CD8-positive, alpha-beta memory T cell (primary cell): ENCODE data around the gene IZUMO4. TPM values are rescaled to one million over a fixed set of nuclear protein-coding genes. Genes with fewer than 3 reads are reported as not detected.
A peak's percentile ranks its signal among the peaks of the same experiment; 100 is the strongest.
"Not testable (repeated sequence)": the region's sequence is repeated elsewhere in the genome, so short reads cannot be mapped to it uniquely, and the experiment has no call there.

Experiments used
- CTCF ChIA-PET: fragments of 350-600 bp; sonication (Branson Sonifier 250); formaldehyde crosslinking; loops from one replicate; lab custom pipeline; 2021; ENCODE audit warnings: antibody characterized with exemption; lab: Charles Lee
- POLR2A ChIA-PET: fragments of 350-600 bp; sonication (Branson Sonifier 250); formaldehyde crosslinking; loops from one replicate; lab custom pipeline; 2021; ENCODE audit warnings: antibody characterized with exemption; lab: Charles Lee
- DNase-seq, 5 donors: peaks; one replicate each; pipeline versions ENCODE4 v3.0.0 to v3.0.0-alpha.2; 2020 to 2022; ENCODE audit warnings: mixed read lengths in 1 of 5
- H3K27ac ChIP-seq: one replicate; pipeline ENCODE4 v1.7.0; 2013; ENCODE audit warnings: low read depth, mild to moderate bottlenecking, low read length, moderate library complexity
- H3K27me3 ChIP-seq: 2 replicates; pipeline ENCODE4 v1.7.0; 2013; ENCODE audit warnings: low read length, mild to moderate bottlenecking; ENCODE audit not compliant: insufficient read depth, poor library complexity, severe bottlenecking
- H3K36me3 ChIP-seq: 2 replicates; pipeline ENCODE4 v1.7.0; 2013; ENCODE audit warnings: mild to moderate bottlenecking, low read length, moderate library complexity; ENCODE audit not compliant: insufficient read depth
- H3K4me1 ChIP-seq: 2 replicates; pipeline ENCODE4 v1.7.0; 2013; ENCODE audit warnings: mild to moderate bottlenecking, low read length, moderate library complexity; ENCODE audit not compliant: insufficient read depth
- H3K4me3 ChIP-seq: 2 replicates; pipeline ENCODE4 v1.7.0; 2013; ENCODE audit warnings: mild to moderate bottlenecking, low read length
- H3K9me3 ChIP-seq: 2 replicates; pipeline ENCODE4 v1.7.0; 2013; ENCODE audit warnings: mild to moderate bottlenecking, low read length
- H3K27ac Mint-ChIP-seq, 8 donors: one replicate each; pipeline ENCODE4 v1.8.0; 2020 to 2021; ENCODE audit warnings: mixed read lengths in 8 of 8, mild to moderate bottlenecking in 6 of 8, inconsistent platforms in 3 of 8, moderate library complexity in 3 of 8
- H3K27me3 Mint-ChIP-seq, 2 donors: one replicate each; pipeline ENCODE4 v1.8.0; 2020 to 2021; ENCODE audit warnings: mixed read lengths in 2 of 2, mild to moderate bottlenecking in 1 of 2, moderate library complexity in 1 of 2
- H3K36me3 Mint-ChIP-seq, 3 donors: one replicate each; pipeline ENCODE4 v1.8.0; 2020 to 2021; ENCODE audit warnings: mixed read lengths in 3 of 3, inconsistent platforms in 1 of 3, mild to moderate bottlenecking in 1 of 3
- H3K4me1 Mint-ChIP-seq, 3 donors: one replicate each; pipeline ENCODE4 v1.8.0; 2020 to 2021; ENCODE audit warnings: mixed read lengths in 3 of 3, inconsistent platforms in 1 of 3, mild to moderate bottlenecking in 1 of 3
- H3K4me3 Mint-ChIP-seq, 7 donors: one replicate each; pipeline ENCODE4 v1.8.0; 2020 to 2021; ENCODE audit warnings: mixed read lengths in 7 of 7, mild to moderate bottlenecking in 6 of 7, moderate library complexity in 4 of 7, inconsistent platforms in 2 of 7
- H3K9me3 Mint-ChIP-seq, 5 donors: one replicate each; pipeline ENCODE4 v1.8.0; 2020 to 2022; ENCODE audit warnings: mixed read lengths in 5 of 5, mild to moderate bottlenecking in 3 of 5, moderate library complexity in 2 of 5, inconsistent platforms in 1 of 5
- polyA plus RNA-seq: library from polyadenylated mRNA; unstranded; fragments of 300-500 nt; fragmentation: Illumina TruSeq; gene quantifications from one replicate; pipeline ENCODE4 v1.2.3, GENCODE V29; 2021
- total RNA-seq, 2 experiments: library from RNA; stranded (reverse); gene quantifications; one replicate each; pipeline ENCODE4 v1.2.3, GENCODE V29; 2021

The IZUMO4 gene
- total and polyA plus RNA-seq, 3 experiments from 2014 or later: 0.58 to 9.7 (median 8.9) TPM

DNA sequence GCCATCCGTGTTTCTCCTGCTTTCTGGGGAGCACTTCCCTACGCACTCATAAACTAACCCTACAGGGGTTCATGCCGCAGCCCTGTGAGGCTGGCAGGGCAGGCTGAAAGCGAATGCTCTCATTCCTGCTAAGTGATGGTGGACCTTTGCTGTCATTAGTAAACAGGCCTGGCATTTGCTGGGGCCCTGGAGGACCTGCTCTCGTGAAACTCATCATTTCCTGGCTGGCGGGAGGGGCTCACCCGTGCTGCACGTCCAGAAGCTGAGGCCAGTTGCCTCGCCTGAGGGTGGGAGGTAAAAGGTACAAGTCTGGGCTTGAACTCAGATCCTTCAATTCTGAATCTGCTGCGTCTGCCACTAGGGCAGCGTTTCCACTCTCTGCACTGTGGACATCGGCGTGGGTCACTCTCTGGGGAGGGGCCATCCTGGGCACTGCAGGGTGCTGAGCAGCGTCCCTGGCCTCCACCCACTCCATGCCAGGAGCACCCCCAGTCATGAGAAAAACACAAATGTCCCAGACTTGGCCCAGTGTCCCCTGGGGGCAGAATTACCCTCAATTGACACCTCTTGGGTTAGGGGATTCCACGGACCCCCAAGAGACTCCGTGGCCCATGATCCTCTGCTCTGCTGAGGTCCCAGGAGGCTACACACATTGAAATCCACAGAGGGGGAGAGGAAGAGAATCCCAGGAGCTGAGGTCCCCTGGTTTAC is 7.6 kb upstream of the IZUMO4 start:
- H3K4me3 ChIP-seq: no peak overlapping the region
- H3K4me3 Mint-ChIP-seq: peak overlapping the region; percentile 43 to 85 (median 73)

DNA sequence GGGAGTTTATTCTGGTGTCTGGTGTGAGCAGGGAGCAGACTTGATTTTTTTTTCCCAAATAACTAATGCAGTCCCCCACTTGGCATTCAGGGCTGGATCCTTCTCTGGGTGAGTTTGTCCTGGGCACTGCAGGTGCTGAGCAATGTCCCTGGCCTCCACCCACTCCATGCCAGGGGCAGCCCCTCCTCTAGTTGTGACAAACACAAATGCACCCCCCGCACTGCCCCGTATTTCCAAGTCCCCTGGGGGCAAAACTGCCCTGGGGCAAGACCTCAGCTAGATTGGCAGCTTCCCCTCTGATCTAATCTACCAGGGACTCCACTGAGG is 7.0 kb upstream of the IZUMO4 start:
- no peaks in the 10 kb centered on the region for H3K36me3 ChIP-seq
- no peak overlapping the region for H3K4me3 ChIP-seq
- Mint-ChIP-seq H3K36me3 (peaks cover 0 to 31% (median 4%) of the 10 kb centered on the region in 3 donors), H3K9me3 (peaks cover 0 to 4% (median 2%) of the 10 kb centered on the region in 5 donors), H3K27ac (peak overlapping the region; percentile 30 to 98 (median 89)), H3K4me3 (peak overlapping the region; percentile 58 to 92 (median 73)), H3K4me1 (peaks cover 63 to 80% (median 72%) of the 10 kb centered on the region in 3 donors), H3K27me3 (peaks cover 0 to 6% of the 10 kb centered on the region in 2 donors)
- H3K27ac ChIP-seq: peak overlapping the region; percentile 24
- ChIA-PET CTCF (interaction anchor here (1.3 kb wide), 1 partner anchor 147 kb away, joined by 3 read pairs; no protein-coding TSS in a partner anchor), POLR2A (no interaction called here)
- no peak for DNase-seq
- H3K27me3 ChIP-seq: no peaks in the 10 kb centered on the region
- H3K9me3 ChIP-seq: no peaks in the 10 kb centered on the region
- H3K4me1 ChIP-seq: peaks cover 79% of the 10 kb centered on the region

More for the DNA sequence above, 7.6 kb upstream of the IZUMO4 start:
- ChIA-PET POLR2A (no interaction called here), CTCF (interaction anchor here (0.6 kb wide), 1 partner anchor 18 kb away, joined by 3 read pairs; no protein-coding TSS in a partner anchor)
- H3K27me3 Mint-ChIP-seq: peaks cover 0 to 9% of the 10 kb centered on the region in 2 donors
- DNase-seq: no peak
- Histone ChIP-seq H3K36me3 (no peaks in the 10 kb centered on the region), H3K27me3 (no peaks in the 10 kb centered on the region), H3K9me3 (no peaks in the 10 kb centered on the region), H3K4me1 (peaks cover 79% of the 10 kb centered on the region), H3K27ac (peak overlapping the region; percentile 24)
- H3K9me3 Mint-ChIP-seq: peaks cover 0 to 4% (median 2%) of the 10 kb centered on the region in 5 donors
- H3K4me1 Mint-ChIP-seq: peaks cover 58 to 74% (median 67%) of the 10 kb centered on the region in 3 donors
- peaks cover 0 to 29% (median 4%) of the 10 kb centered on the region in 3 donors for H3K36me3 Mint-ChIP-seq
- peak overlapping the region; percentile 71 to 98 (median 89) for H3K27ac Mint-ChIP-seq

DNA sequence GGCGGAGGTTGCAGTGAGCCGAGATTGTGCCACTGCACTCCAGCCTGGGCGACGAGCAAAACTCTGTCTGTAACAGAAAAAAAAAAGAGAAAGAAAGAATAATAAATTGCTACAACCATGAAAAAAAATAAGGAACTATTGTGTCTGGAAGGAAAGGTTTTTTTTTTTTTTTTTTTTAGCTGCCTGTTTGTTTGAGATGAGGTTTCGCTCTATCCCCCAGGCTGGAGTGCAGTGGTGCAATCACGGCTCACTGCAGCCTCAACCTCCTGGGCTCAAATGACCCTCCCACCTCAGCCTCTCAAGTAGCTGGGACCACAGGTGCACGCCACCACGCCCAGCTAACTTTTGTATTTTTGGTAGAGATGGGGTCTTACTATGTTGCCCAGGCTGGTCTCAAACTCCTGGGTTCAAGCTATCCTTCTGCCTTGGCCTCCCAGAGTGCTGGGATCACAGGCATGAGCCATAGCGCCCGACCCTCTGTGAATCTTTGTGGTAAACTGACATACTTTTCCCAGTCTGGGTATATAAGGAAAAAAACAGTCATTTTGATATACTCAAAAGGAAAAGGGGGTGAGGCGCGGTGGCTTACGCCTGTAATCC is 4.7 kb upstream of the IZUMO4 start:
- H3K36me3 ChIP-seq, H3K4me3 ChIP-seq, H3K9me3 ChIP-seq, H3K27me3 Mint-ChIP-seq, H3K9me3 Mint-ChIP-seq, H3K27ac ChIP-seq, H3K27me3 ChIP-seq, DNase-seq: not testable (repeated sequence)
- H3K4me1 ChIP-seq: peaks cover 66% of the 10 kb centered on the region
- Mint-ChIP-seq H3K4me1 (peaks cover 55 to 74% (median 62%) of the 10 kb centered on the region in 3 donors), H3K36me3 (peaks cover 0 to 35% (median 0%) of the 10 kb centered on the region in 3 donors), H3K4me3 (peak overlapping the region in 3 of 7 donors; percentile 31 to 83 (median 39)), H3K27ac (peak overlapping the region in 2 of 8 donors; percentile 71 to 97)
- POLR2A ChIA-PET: interaction anchor here (0.5 to 1.7 kb wide), 2 partner anchors 9 to 385 kb away, joined by 6 to 10 read pairs; no protein-coding TSS in a partner anchor
- CTCF ChIA-PET: interaction anchor here (2.0 to 5.9 kb wide), 3 partner anchors 8 to 29 kb away, joined by 4 to 40 read pairs (median 40); no protein-coding TSS in a partner anchor

DNA sequence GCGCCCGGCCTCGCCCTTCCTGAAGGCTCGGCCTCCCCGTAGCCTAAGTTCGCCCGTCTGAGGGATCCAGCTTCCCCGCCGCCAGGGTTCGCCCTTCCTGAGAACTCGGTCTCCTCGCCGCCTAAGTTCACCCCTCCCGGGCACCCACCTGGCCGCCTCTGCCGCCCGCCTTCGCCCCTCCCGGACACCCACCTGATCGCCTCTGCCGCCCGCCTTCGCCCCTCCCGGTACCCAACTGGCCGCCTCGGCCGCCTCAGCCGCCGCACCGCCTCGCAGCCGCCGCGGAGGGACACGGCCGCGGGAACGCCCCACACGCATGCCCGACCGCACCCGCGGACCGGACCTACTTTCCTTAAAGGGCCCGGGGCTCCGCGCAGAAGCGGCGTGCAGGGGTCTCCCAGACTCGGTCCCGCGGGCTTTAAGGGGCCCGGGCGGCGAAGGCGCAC is 658 bp upstream of the IZUMO4 start, which contains the start of gene MOB3A:
TSS of gene MOB3A (minus strand) at position 293 of the 446 bp plus-strand sequence. CDS start 17,766 bp downstream, outside the sequence.
- H3K27me3 ChIP-seq: no peaks in the 10 kb centered on the region
- Mint-ChIP-seq H3K36me3 (peaks cover 0 to 44% (median 2%) of the 10 kb centered on the region in 3 donors), H3K27ac (peak within 1 kb of the TSS; percentile 91 to 98 (median 96)), H3K4me3 (peak within 1 kb of the TSS; percentile 94 to 100 (median 96)), H3K4me1 (peaks cover 20 to 44% (median 25%) of the 10 kb centered on the region in 3 donors), H3K9me3 (peaks cover 0 to 2% (median 0%) of the 10 kb centered on the region in 5 donors), H3K27me3 (peaks cover 0 to 4% of the 10 kb centered on the region in 2 donors)
- no peaks in the 10 kb centered on the region for H3K9me3 ChIP-seq
- peak within 1 kb of the TSS; percentile 87 for H3K4me3 ChIP-seq
- ChIA-PET POLR2A (interaction anchor here (0.5 to 4.0 kb wide), 9 partner anchors 11 to 211 kb away, joined by 3 to 19 read pairs (median 3); partner anchors contain the start of gene ABHD17A), CTCF (interaction anchor here (1.0 to 5.9 kb wide), 5 partner anchors 9 to 56 kb away, joined by 4 to 40 read pairs (median 4); partner anchors contain the start of gene AP3D1)
- H3K4me1 ChIP-seq: peaks cover 35% of the 10 kb centered on the region
- peak within 1 kb of the TSS; percentile 85 for H3K27ac ChIP-seq
- peak in 3 of 5 donors; percentile 78 to 95 (median 92) for DNase-seq
- peaks cover 3% of the 10 kb centered on the region for H3K36me3 ChIP-seq

DNA sequence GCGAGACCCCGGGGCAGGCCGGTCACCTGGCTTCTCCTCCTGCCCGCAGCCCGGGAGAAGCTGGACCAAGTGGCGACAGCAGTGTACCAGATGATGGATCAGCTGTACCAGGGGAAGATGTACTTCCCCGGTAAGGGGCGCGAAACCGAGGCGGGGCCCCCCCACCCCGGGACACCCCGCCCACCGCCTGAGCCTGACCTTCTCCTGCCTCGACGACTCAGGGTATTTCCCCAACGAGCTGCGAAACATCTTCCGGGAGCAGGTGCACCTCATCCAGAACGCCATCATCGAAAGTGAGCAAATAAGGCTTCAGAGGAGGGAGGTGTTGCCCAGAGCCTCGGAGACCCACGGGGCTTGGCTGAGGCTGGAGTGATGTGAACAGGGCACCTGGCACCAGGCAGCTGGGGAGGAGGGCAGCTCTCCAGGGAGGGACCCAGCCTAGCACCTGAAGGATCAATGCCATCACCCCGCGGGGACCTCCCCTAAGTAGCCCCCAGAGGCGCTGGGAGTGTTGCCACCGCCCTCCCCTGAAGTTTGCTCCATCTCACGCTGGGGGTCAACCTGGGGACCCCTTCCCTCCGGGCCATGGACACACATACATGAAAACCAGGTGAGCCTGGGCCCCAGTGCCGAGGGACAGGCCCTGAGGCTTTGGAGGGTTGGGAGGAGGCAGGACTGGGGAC is 629 bp downstream of the IZUMO4 start:
- H3K27ac Mint-ChIP-seq: peak overlapping the region; percentile 57 to 97 (median 90)
- H3K36me3 Mint-ChIP-seq: peaks cover 0 to 53% (median 8%) of the 10 kb centered on the region in 3 donors
- no peaks in the 10 kb centered on the region for H3K27me3 ChIP-seq
- no peaks in the 10 kb centered on the region for H3K9me3 ChIP-seq
- peaks cover 17 to 35% (median 19%) of the 10 kb centered on the region in 3 donors for H3K4me1 Mint-ChIP-seq
- H3K27me3 Mint-ChIP-seq: peaks cover 0 to 4% of the 10 kb centered on the region in 2 donors
- peak overlapping the region; percentile 78 to 100 (median 85) for H3K4me3 Mint-ChIP-seq
- peaks cover 0 to 2% (median 0%) of the 10 kb centered on the region in 5 donors for H3K9me3 Mint-ChIP-seq
- H3K27ac ChIP-seq: peak overlapping the region; percentile 54
- POLR2A ChIA-PET: interaction anchor here (0.6 to 4.0 kb wide), 2 partner anchors 14 to 36 kb away, joined by 3 to 19 read pairs; no protein-coding TSS in a partner anchor
- peak in 4 of 5 donors; percentile 40 to 73 (median 50) for DNase-seq
- peaks cover 11% of the 10 kb centered on the region for H3K36me3 ChIP-seq
- CTCF ChIA-PET: interaction anchor here (0.7 to 2.1 kb wide), 6 partner anchors 11 to 79 kb away, joined by 3 to 6 read pairs (median 4); no protein-coding TSS in a partner anchor
- peaks cover 27% of the 10 kb centered on the region for H3K4me1 ChIP-seq
- peak overlapping the region; percentile 63 for H3K4me3 ChIP-seq

DNA sequence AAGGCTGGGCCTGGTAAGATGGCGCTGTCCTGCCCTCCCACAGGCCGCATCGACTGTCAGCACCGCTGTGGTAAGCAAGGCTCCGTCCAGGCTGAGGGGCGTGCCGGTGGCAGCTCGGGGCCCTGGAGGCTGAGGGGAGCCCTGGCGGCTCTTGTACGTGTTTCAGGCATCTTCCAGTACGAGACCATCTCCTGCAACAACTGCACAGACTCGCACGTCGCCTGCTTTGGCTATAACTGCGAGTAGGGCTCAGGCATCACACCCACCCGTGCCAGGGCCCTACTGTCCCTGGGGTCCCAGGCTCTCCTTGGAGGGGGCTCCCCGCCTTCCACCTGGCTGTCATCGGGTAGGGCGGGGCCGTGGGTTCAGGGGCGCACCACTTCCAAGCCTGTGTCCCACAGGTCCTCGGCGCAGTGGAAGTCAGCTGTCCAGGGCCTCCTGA is 1.2 kb downstream of the IZUMO4 start:
- Histone ChIP-seq H3K4me3 (no peak overlapping the region), H3K27me3 (no peaks in the 10 kb centered on the region), H3K27ac (no peak overlapping the region), H3K9me3 (no peaks in the 10 kb centered on the region), H3K36me3 (peaks cover 11% of the 10 kb centered on the region), H3K4me1 (peaks cover 22% of the 10 kb centered on the region)
- ChIA-PET CTCF (interaction anchor here (1.0 to 2.1 kb wide), 3 partner anchors 28 to 80 kb away, joined by 3 to 5 read pairs (median 4); no protein-coding TSS in a partner anchor), POLR2A (interaction anchor here (4.0 kb wide), 1 partner anchor 14 kb away, joined by 19 read pairs; no protein-coding TSS in a partner anchor)
- Mint-ChIP-seq H3K36me3 (peaks cover 0 to 53% (median 8%) of the 10 kb centered on the region in 3 donors), H3K27me3 (peaks cover 0 to 4% of the 10 kb centered on the region in 2 donors), H3K4me3 (peak overlapping the region in 4 of 7 donors; percentile 15 to 83 (median 47)), H3K4me1 (peaks cover 17 to 32% (median 18%) of the 10 kb centered on the region in 3 donors), H3K9me3 (peaks cover 0 to 2% (median 0%) of the 10 kb centered on the region in 5 donors), H3K27ac (peak overlapping the region in 2 of 8 donors; percentile 70 to 97)
- no peak for DNase-seq

DNA sequence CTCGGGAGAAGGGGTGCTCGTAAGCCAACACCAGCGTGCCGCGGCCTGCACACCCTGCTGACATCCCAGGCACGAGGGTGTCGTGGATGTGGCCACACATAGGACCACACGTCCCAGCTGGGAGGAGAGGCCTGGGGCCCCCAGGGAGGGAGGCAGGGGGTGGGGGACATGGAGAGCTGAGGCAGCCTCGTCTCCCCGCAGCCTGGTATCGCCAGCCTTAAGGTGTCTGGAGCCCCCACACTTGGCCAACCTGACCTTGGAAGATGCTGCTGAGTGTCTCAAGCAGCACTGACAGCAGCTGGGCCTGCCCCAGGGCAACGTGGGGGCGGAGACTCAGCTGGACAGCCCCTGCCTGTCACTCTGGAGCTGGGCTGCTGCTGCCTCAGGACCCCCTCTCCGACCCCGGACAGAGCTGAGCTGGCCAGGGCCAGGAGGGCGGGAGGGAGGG is 2.4 kb downstream of the IZUMO4 start:
- CTCF ChIA-PET: interaction anchor here (2.1 kb wide), 1 partner anchor 29 kb away, joined by 5 read pairs; no protein-coding TSS in a partner anchor
- peaks cover 5 to 56% (median 12%) of the 10 kb centered on the region in 3 donors for H3K36me3 Mint-ChIP-seq
- H3K27ac ChIP-seq: no peak overlapping the region

More for the DNA sequence above, 2.4 kb downstream of the IZUMO4 start:
- POLR2A ChIA-PET: no interaction called here
- peaks cover 10 to 23% (median 13%) of the 10 kb centered on the region in 3 donors for H3K4me1 Mint-ChIP-seq
- peaks cover 0 to 2% of the 10 kb centered on the region in 2 donors for H3K27me3 Mint-ChIP-seq
- peaks cover 0 to 2% (median 0%) of the 10 kb centered on the region in 5 donors for H3K9me3 Mint-ChIP-seq
- no peak for DNase-seq
- no peak overlapping the region for H3K27ac Mint-ChIP-seq
- no peak overlapping the region for H3K4me3 Mint-ChIP-seq
- no peaks in the 10 kb centered on the region for H3K9me3 ChIP-seq
- H3K36me3 ChIP-seq: peaks cover 11% of the 10 kb centered on the region
- H3K27me3 ChIP-seq: no peaks in the 10 kb centered on the region
- H3K4me3 ChIP-seq: no peak overlapping the region
- peaks cover 13% of the 10 kb centered on the region for H3K4me1 ChIP-seq
